Erythroblast (primary cell): ENCODE data around the gene EXOC5.
"Not testable (repeated sequence)": the region's sequence is repeated elsewhere in the genome, so short reads cannot be mapped to it uniquely, and the experiment has no call there.

Experiments used
- DNase-seq, 2 experiments: peaks; one replicate each; lab custom pipeline; 2025; lab: John Stamatoyannopoulos, UW
- GATA1 ChIP-seq: IDR thresholded peaks from 2 replicates; pipeline ENCODE4 v1.6.1; 2011; ENCODE audit warnings: low read depth, mild to moderate bottlenecking, control low read depth, low read length, moderate library complexity
- POLR2A ChIP-seq: IDR thresholded peaks from 2 replicates; pipeline ENCODE4 v1.6.1; 2011; ENCODE audit warnings: mild to moderate bottlenecking, low read length

The EXOC5 gene

GRCh38 chr14:57232006-57232405 lies 36.7 kb downstream of the EXOC5 start:
- no peak for DNase-seq
- TF ChIP-seq POLR2A: no peak
- TF ChIP-seq GATA1: no peak

GRCh38 chr14:57228320-57228719 lies 40.4 kb downstream of the EXOC5 start:
- DNase-seq: not testable (repeated sequence)

- TF ChIP-seq GATA1 (no peak), POLR2A (no peak)
- DNase-seq: no peak
Observed at GRCh38 chr14:57227083-57227482, 41.6 kb downstream of the EXOC5 start.

GRCh38 chr14:57221931-57222330 lies 46.8 kb downstream of the EXOC5 start:
- no peak for TF ChIP-seq POLR2A
- TF ChIP-seq GATA1: no peak
- DNase-seq: no peak

GRCh38 chr14:57212919-57213318 lies 55.8 kb downstream of the EXOC5 start:
- TF ChIP-seq GATA1: no peak
- no peak for TF ChIP-seq POLR2A
- DNase-seq: peak; percentile 14 to 54

- no peak for DNase-seq
Observed at GRCh38 chr14:57209561-57209960, 59.1 kb downstream of the EXOC5 start.

GRCh38 chr14:57205938-57206337 lies 62.8 kb downstream of the EXOC5 start:
- TF ChIP-seq POLR2A (no peak), GATA1 (no peak)
- no peak for DNase-seq

More at GRCh38 chr14:57209561-57209960, 59.1 kb downstream of the EXOC5 start:
- TF ChIP-seq POLR2A: no peak
- TF ChIP-seq GATA1: no peak

GRCh38 chr14:57202672-57203071 lies 66.0 kb downstream of the EXOC5 start:
- DNase-seq: peak; percentile 15 to 55

- no peak for DNase-seq
- TF ChIP-seq POLR2A (no peak), GATA1 (no peak)
Observed at GRCh38 chr14:57199921-57200320, 68.8 kb downstream of the EXOC5 start.

- TF ChIP-seq GATA1: no peak
- no peak for TF ChIP-seq POLR2A
Observed at GRCh38 chr14:57189070-57189469, 79.6 kb downstream of the EXOC5 start.

GRCh38 chr14:57182760-57183503 lies 85.8 kb downstream of the EXOC5 start:
- peak; percentile 4 to 29 for DNase-seq
- TF ChIP-seq POLR2A (no peak), GATA1 (no peak)

More at GRCh38 chr14:57189070-57189469, 79.6 kb downstream of the EXOC5 start:
- DNase-seq: peak in 1 of 2 experiments; percentile 7

- TF ChIP-seq POLR2A (no peak), GATA1 (no peak)
- DNase-seq: no peak
Observed at GRCh38 chr14:57179273-57179672, 89.4 kb downstream of the EXOC5 start.

GRCh38 chr14:57174466-57174865 lies 94.2 kb downstream of the EXOC5 start:
- no peak for DNase-seq
- TF ChIP-seq GATA1: no peak
- TF ChIP-seq POLR2A: no peak

- TF ChIP-seq GATA1 (no peak), POLR2A (no peak)
- no peak for DNase-seq
Observed at GRCh38 chr14:57171903-57172302, 96.8 kb downstream of the EXOC5 start.

GRCh38 chr14:57171363-57171762 lies 97.3 kb downstream of the EXOC5 start:
- DNase-seq: no peak
- no peak for TF ChIP-seq GATA1
- TF ChIP-seq POLR2A: no peak
